HepG2 (cell line): ENCODE data around the gene HHATL.

Experiments used
- ETV6 ChIP-seq: sonication (generic); formaldehyde crosslinking; conservative IDR thresholded peaks from 2 replicates; pipeline ENCODE4 v1.4.0; 2020; ENCODE audit warnings: missing genetic modification reagents
- NFE2 ChIP-seq: sonication (generic); formaldehyde crosslinking; IDR thresholded peaks from 2 replicates; pipeline ENCODE4 v1.4.0; 2020; ENCODE audit warnings: missing genetic modification reagents

GRCh38 chr3:42712344-42712648 is 9.7 kb upstream of the HHATL start:
- TF ChIP-seq NFE2 (CRISPR knock-in tag): no peak
- TF ChIP-seq ETV6 (CRISPR knock-in tag): no peak
